Ishikawa (cell line): ENCODE data around the gene GATC.

Source experiments
- CEBPB ChIP-seq: IDR thresholded peaks from 2 replicates; pipeline ENCODE4 v1.6.1; 2012
- TAF1 ChIP-seq: IDR thresholded peaks from 2 replicates; pipeline ENCODE4 v1.6.1; 2012; ENCODE audit warnings: low read depth, mild to moderate bottlenecking

DNA sequence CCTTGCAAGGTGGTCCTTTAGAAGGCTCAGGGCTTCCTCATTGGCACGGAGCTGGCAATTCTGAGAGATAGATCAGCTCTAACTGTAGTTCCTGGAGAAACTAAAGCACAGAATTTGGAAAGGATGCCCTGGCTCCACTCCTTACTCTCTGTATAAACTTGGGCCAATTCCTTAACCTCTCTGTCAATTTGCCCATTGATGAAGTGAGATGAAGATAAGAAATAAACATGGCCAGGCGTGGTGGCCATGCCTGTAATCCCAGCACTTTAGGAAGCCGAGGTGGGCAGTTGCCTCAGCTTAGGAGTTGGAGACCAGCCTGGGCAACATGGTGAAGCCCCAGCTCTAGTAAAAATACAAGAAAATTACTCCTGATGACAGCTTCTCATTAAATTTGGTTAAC, 42.4 kb upstream of the GATC start:
- no peak for TF ChIP-seq TAF1
- no peak for TF ChIP-seq CEBPB
